Measurements from ENCODE around the gene MYO3B.

DNA sequence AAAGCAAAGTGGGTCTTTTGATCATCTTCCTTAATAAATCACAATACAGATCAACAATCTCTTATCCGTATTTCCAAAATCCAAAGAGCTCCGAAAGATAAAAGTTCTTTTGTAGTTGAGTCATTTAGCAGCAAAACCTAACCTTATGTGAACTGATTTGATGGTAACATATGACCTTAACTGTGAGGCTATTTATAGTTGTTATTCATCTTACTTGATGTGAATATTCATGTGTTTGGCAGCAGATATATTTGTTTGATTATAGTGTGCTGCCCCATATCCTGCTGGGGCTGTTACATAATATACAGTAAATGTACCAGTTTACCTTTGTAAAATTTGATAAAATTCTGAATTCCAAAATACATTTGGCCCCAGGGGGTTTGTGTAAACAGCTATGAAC lies 158.5 kb downstream of the MYO3B start:
- TF ChIP-seq, protein P1, sequence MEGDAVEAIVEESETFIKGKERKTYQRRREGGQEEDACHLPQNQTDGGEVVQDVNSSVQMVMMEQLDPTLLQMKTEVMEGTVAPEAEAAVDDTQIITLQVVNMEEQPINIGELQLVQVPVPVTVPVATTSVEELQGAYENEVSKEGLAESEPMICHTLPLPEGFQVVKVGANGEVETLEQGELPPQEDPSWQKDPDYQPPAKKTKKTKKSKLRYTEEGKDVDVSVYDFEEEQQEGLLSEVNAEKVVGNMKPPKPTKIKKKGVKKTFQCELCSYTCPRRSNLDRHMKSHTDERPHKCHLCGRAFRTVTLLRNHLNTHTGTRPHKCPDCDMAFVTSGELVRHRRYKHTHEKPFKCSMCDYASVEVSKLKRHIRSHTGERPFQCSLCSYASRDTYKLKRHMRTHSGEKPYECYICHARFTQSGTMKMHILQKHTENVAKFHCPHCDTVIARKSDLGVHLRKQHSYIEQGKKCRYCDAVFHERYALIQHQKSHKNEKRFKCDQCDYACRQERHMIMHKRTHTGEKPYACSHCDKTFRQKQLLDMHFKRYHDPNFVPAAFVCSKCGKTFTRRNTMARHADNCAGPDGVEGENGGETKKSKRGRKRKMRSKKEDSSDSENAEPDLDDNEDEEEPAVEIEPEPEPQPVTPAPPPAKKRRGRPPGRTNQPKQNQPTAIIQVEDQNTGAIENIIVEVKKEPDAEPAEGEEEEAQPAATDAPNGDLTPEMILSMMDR (conservative IDR thresholded peaks at IDR 0.05; ENCODE audit: low read depth, low read length): no peak
- no peak for TF ChIP-seq EZH2 (IDR thresholded peaks at IDR 0.05; ENCODE audit: borderline replicate concordance, low read depth, low read length, poor library complexity, severe bottlenecking)
